ENCODE data around the gene ERMP1. TPM values are rescaled to one million over a fixed set of nuclear protein-coding genes. Genes with fewer than 3 reads are reported as not detected.
"Not testable (repeated sequence)": the region's sequence is repeated elsewhere in the genome, so short reads cannot be mapped to it uniquely, and the experiment has no call there.

ERMP1 gene
- total RNA-seq, 1 donor from 2014 or later, result 23.1 TPM

DNA sequence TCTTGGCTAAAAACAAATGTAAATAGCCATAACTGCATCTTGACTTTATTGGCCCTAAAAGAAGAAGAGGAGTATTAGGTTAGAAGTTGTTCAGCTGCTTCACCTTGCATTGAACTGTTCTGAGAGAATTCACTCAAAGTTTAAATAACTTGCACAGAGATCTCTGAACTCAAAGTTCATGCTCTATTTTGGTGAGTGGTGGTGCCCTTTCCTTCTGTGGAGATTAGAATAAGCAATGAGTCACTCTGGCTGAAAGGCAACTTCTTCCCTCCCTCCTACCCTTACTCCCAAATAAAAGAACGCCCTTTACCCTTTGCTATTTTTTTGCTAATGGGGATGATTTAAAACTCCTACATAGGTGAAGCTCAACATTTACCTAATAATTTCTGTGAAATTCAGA is 48.9 kb downstream of the ERMP1 start:
- Mint-ChIP-seq H3K9me3 (peaks cover 32% of the 10 kb centered on the region), H3K27me3 (ENCODE audit: insufficient read depth) (no peaks in the 10 kb centered on the region), H3K4me1 (ENCODE audit: low read depth) (peaks cover 47% of the 10 kb centered on the region), H3K4me3 (no peak overlapping the region), H3K36me3 (ENCODE audit: low read depth) (peaks cover 91% of the 10 kb centered on the region), H3K27ac (no peak overlapping the region)
- DNase-seq (ENCODE audit: low spot score), result no peak
- intact Hi-C loops (cut with micrococcal nuclease), result loop anchor here (10.0 kb wide), 1 partner anchor 339 kb away; no protein-coding TSS in a partner anchor

DNA sequence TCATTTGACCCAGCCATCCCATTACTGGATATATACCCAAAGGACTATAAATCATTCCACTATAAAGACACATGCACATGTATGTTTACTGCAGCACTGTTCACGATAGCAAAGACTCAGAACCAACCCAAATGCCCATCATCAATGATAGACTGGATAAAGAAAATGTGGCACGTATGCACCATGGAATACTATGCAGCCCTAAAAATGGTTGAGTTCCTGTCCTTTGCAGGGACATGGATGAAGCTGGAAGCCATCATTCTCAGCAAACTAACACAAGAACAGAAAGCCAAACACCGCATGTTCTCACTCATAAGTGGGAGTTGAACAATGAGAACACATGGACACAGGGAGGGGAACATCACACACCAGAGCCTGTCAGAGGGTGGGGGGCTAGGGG is 49.5 kb downstream of the ERMP1 start:
- not testable (repeated sequence) for DNase-seq (ENCODE audit: low spot score); H3K27me3 Mint-ChIP-seq (ENCODE audit: insufficient read depth); H3K27ac Mint-ChIP-seq; H3K4me3 Mint-ChIP-seq
- peaks cover 38% of the 10 kb centered on the region for H3K9me3 Mint-ChIP-seq
- intact Hi-C loops (cut with micrococcal nuclease), result loop anchor here (10.0 kb wide), 1 partner anchor 339 kb away; no protein-coding TSS in a partner anchor
- peaks cover 92% of the 10 kb centered on the region for H3K36me3 Mint-ChIP-seq (ENCODE audit: low read depth)
- peaks cover 42% of the 10 kb centered on the region for H3K4me1 Mint-ChIP-seq (ENCODE audit: low read depth)

DNA sequence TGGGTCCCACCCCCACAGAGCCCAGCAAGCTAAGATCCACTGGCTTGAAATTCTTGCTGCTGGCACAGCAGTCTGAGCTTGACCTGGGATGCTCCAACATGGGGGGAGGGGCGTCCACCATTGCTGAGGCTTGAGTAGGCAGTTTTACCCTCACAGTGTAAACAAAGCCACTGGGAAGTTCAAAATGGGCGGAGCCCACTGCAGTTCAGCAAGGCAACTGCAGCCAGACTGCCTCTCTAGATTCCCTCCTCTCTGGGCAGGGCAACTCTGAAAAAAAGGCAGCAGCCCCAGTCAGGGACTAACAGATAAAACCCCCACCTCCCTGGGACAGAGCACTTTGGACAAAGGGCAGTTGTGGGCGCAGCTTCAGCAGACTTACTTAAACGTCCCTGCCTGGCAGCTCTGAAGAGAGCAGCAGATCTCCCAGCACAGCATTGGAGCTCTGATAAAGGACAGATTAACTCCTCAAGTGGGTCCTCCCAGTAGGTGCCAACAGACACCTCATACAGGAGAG is 53.2 kb downstream of the ERMP1 start:
- intact Hi-C loops (cut with micrococcal nuclease), result loop anchor here (10.0 kb wide), 1 partner anchor 335 kb away; no protein-coding TSS in a partner anchor
- H3K27ac Mint-ChIP-seq; DNase-seq (ENCODE audit: low spot score); H3K27me3 Mint-ChIP-seq (ENCODE audit: insufficient read depth); H3K4me3 Mint-ChIP-seq: not testable (repeated sequence)
- Mint-ChIP-seq H3K4me1 (ENCODE audit: low read depth) (peaks cover 17% of the 10 kb centered on the region), H3K36me3 (ENCODE audit: low read depth) (peaks cover 66% of the 10 kb centered on the region), H3K9me3 (peaks cover 42% of the 10 kb centered on the region)

DNA sequence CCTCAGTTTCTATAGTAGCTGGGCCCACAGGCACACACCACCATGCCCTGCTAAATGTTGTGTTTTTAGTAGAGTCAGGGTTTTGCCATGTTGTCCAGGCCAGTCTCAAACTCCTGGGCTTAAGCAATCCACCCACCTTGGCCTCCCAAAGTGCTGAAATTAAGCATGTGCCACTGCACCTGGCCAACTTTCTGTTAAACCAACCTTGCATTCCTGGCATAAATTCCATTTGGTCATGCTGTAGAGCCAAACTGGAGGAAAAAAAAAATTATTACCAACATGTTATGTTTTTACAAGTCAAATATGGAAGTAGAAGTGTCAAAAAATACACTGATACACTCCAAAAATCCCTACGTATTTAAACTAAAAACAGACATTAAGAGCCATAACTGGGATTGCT is 54.1 kb downstream of the ERMP1 start:
- Mint-ChIP-seq H3K36me3 (ENCODE audit: low read depth) (peaks cover 63% of the 10 kb centered on the region), H3K9me3 (peaks cover 42% of the 10 kb centered on the region), H3K27ac (no peak overlapping the region), H3K27me3 (ENCODE audit: insufficient read depth) (no peaks in the 10 kb centered on the region), H3K4me3 (no peak overlapping the region), H3K4me1 (ENCODE audit: low read depth) (peaks cover 8% of the 10 kb centered on the region)
- intact Hi-C loops (cut with micrococcal nuclease), result no loop called here
- no peak for DNase-seq (ENCODE audit: low spot score)

DNA sequence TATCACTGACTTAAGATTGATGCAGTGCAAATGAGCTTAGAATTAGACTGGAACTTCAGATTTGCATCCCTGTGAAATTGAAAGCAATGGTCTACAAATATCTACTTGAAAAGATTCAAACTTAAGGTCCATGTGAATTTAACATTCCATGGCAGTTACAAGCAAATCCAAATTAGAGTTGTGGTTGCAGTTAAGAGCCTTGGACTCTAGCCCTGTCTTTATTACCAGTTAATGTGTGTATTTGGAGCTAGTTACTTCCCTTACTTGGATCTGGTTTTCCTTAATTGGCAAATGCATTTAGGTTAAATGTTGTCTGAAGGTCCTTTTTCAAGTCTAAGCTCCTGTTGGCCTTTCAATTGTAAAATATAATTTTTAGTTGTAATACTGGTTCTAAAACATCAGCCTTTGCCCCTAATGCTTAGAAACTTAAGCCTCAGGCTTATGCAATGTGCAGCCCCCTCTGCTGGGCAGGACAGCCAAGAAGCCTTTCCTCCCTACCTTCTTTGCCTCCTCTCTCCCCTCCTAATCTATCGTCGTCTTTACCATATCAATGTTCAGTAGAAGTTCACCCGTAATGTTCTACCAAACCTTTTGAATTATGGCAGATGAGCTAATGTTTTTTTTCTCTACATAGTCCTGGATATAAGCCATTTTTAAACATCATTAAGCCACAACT is 59.5 kb downstream of the ERMP1 start:
- Mint-ChIP-seq H3K36me3 (ENCODE audit: low read depth) (peaks cover 45% of the 10 kb centered on the region), H3K4me3 (no peak overlapping the region), H3K4me1 (ENCODE audit: low read depth) (peaks cover 4% of the 10 kb centered on the region), H3K27me3 (ENCODE audit: insufficient read depth) (no peaks in the 10 kb centered on the region), H3K9me3 (peaks cover 5% of the 10 kb centered on the region), H3K27ac (peak overlapping the region; percentile 58)
- no peak for DNase-seq (ENCODE audit: low spot score)
- intact Hi-C loops (cut with micrococcal nuclease), result no loop called here

DNA sequence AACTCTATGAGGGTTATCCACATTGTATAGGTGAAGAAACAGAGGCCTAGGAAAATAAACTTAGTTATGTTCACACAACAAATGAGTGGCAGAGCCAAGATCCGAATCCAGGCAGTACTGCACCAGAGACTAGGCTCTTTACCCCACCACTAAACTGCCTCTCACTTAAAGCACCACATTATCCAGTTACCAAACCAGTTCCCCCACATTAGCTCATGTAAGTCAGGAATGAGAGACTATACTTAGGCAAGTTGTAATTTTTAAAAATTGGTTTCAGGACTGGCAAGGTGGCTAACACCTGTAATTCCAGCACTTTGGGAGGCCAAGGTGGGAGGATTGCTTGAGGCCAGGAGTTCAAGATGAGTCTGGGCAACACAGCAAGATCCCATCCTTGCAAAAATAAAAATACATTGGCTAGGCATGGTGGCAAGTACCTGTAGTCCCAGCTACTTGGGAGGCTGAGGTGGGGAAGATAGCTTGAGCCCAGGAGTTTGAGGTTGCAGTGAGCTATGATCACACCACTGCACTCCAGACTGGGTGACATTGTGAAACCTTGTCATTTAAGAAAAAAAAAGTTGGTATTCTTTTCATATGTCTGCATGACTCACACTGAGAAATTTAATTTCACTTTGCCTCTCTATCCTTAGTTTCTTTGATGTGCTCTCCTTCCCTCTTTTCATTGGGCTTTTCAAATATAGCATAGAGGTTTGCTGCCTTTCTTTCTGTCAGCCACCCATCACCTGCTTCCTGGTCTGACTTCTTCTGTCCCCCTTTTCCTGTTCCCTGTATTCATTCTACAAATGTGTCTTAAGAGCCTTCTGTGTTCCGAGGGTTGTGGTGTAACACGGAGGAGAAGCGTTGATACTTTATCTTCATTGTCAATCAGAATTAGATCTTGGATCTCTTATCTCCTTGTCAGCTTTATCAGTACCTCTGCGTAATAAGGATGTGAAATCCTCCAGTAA is 64.7 kb downstream of the ERMP1 start:
- peaks cover 60% of the 10 kb centered on the region for H3K36me3 Mint-ChIP-seq (ENCODE audit: low read depth)
- DNase-seq (ENCODE audit: low spot score), result no peak
- H3K4me3 Mint-ChIP-seq, result no peak overlapping the region
- intact Hi-C loops (cut with micrococcal nuclease), result loop anchor here (2.0 to 10.0 kb wide), 2 partner anchors 19 to 313 kb away; partner anchors contain the start of gene CD274
- peaks cover 38% of the 10 kb centered on the region for H3K4me1 Mint-ChIP-seq (ENCODE audit: low read depth)
- H3K27ac Mint-ChIP-seq, result peak overlapping the region; percentile 27
- no peaks in the 10 kb centered on the region for H3K9me3 Mint-ChIP-seq
- H3K27me3 Mint-ChIP-seq (ENCODE audit: insufficient read depth), result no peaks in the 10 kb centered on the region

DNA sequence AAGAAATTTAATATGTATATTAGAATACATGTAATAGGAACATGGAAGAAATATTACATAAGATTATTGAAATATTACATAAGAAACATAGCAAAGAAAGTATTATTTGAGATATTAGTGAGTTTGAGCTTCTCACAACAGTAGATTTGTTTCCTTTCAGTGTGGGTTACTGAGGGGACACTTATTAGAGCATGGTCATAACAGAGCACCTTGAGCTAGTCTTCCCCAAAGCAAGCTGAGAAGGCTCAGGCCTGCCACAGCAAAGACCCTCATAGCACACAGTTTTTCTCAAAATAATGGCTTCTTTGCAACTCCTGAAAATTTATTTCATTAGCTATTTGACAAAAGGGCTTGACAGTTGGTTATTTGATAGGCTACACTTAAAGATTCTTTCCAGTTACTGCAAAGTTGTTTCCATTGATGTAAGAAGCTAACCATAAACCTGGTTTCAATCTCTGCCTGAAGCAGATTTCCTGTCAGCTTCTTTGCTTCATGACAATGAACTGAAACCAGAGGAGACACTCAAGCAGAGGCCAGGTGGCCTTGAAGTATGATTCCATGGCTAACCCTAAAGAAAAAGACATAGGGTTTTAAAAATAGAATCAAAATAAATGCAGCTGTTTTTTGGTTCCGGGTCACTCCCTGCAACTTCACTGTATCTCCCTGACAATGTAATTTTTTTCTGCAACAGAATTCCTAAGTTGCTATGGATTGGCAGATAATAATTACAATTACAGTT is 68.6 kb downstream of the ERMP1 start:
- H3K9me3 Mint-ChIP-seq, result no peaks in the 10 kb centered on the region
- H3K4me3 Mint-ChIP-seq, result peak overlapping the region; percentile 25
- no peak for DNase-seq (ENCODE audit: low spot score)
- peaks cover 64% of the 10 kb centered on the region for H3K36me3 Mint-ChIP-seq (ENCODE audit: low read depth)
- peaks cover 57% of the 10 kb centered on the region for H3K4me1 Mint-ChIP-seq (ENCODE audit: low read depth)
- no peaks in the 10 kb centered on the region for H3K27me3 Mint-ChIP-seq (ENCODE audit: insufficient read depth)
- H3K27ac Mint-ChIP-seq, result peak overlapping the region; percentile 27
- intact Hi-C loops (cut with micrococcal nuclease), result loop anchor here (1.0 to 10.0 kb wide), 4 partner anchors 24 to 309 kb away; partner anchors contain the start of genes CD274, ERMP1 and RIC1

DNA sequence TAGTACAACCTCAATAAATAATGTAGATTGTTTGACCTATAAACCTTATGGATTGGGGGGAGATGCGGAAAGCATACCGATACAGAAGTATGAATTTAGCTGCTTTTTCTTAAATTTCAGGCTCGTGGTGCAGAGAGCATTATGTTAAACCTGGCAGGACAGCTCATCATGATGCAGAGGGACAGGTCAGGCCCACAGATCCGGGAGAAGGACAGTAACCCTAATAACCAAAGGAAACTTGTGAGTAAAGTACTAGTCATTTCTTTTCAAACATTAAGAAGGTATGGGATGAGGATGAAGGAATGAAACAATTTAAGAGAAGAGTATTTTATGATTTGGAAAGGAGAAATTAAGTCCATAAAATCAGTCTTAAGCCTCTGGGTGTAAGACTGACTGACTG is 70.5 kb downstream of the ERMP1 start:
- H3K36me3 Mint-ChIP-seq (ENCODE audit: low read depth), result peaks cover 65% of the 10 kb centered on the region
- no peaks in the 10 kb centered on the region for H3K9me3 Mint-ChIP-seq
- H3K27me3 Mint-ChIP-seq (ENCODE audit: insufficient read depth), result no peaks in the 10 kb centered on the region
- H3K27ac Mint-ChIP-seq, result no peak overlapping the region
- DNase-seq (ENCODE audit: low spot score), result no peak
- peaks cover 46% of the 10 kb centered on the region for H3K4me1 Mint-ChIP-seq (ENCODE audit: low read depth)
- H3K4me3 Mint-ChIP-seq, result no peak overlapping the region
- intact Hi-C loops (cut with micrococcal nuclease), result loop anchor here (10.0 kb wide), 1 partner anchor 308 kb away; the partner anchor contains the start of gene CD274

DNA sequence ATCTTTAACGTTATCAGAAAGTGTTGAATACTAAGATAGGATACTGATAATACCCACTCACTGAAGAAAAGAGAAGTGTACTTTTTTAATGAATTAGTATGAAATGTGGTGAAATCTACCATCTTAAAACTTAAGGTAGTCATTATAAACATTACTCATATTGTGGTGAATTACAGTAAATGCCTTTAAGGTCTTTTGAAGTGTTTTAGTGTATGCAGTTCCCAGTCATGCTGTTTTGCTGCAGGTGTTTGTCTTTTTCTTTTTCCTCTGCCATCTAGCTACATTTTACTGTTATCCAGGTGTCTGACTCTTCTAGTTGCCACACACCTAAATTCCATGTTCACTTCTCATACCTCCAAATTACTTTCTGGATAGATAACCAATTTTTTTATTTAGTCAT is 72.6 kb downstream of the ERMP1 start:
- intact Hi-C loops (cut with micrococcal nuclease), result loop anchor here (10.0 kb wide), 1 partner anchor 306 kb away; the partner anchor contains the start of gene CD274
- H3K4me1 Mint-ChIP-seq (ENCODE audit: low read depth), result peaks cover 39% of the 10 kb centered on the region
- no peak for DNase-seq (ENCODE audit: low spot score)
- peaks cover 55% of the 10 kb centered on the region for H3K36me3 Mint-ChIP-seq (ENCODE audit: low read depth)
- H3K27ac Mint-ChIP-seq, result no peak overlapping the region
- H3K9me3 Mint-ChIP-seq, result no peaks in the 10 kb centered on the region
- no peak overlapping the region for H3K4me3 Mint-ChIP-seq
- no peaks in the 10 kb centered on the region for H3K27me3 Mint-ChIP-seq (ENCODE audit: insufficient read depth)

DNA sequence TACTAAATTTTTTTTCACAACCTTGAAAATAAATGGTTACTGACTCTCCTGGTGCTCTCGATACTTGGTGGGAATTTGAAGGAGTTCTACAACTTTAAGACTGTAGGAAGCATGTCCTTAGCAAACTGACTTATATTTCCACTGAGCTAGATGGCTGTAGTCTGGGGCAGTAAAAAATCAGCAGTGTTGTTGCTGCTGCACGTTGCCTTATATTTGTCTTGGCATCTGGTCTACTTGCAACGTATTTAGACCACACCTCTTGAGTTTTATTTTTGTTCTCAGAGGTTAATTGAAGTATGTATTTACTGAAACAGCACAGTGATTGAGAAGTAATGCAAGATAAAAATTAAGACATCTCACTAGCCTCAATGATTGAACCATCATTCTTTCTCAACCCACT is 76.3 kb downstream of the ERMP1 start:
- Mint-ChIP-seq H3K27me3 (ENCODE audit: insufficient read depth) (no peaks in the 10 kb centered on the region), H3K27ac (no peak overlapping the region), H3K4me1 (ENCODE audit: low read depth) (peaks cover 13% of the 10 kb centered on the region), H3K9me3 (no peaks in the 10 kb centered on the region), H3K4me3 (no peak overlapping the region), H3K36me3 (ENCODE audit: low read depth) (peaks cover 36% of the 10 kb centered on the region)
- no peak for DNase-seq (ENCODE audit: low spot score)
- intact Hi-C loops (cut with micrococcal nuclease), result no loop called here

DNA sequence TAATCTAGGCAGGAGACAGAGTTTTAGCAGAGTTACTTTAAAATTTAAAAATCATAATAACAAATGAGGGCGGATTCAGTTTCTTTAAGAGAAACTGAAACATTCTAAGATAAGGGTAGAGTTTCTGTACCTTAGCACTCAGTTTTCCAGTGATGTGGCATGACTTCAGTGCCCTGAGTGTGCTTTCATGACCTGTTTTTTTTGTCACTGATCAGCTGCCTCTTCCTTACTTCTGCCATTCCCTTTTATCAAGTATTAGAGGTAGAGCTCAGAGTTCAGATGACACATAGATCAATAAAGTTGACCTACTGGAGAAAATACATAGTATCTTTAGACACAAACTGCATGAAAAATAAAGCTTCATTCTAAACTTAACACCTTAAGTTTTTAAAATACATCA is 82.3 kb downstream of the ERMP1 start:
- peaks cover 23% of the 10 kb centered on the region for H3K36me3 Mint-ChIP-seq (ENCODE audit: low read depth)
- peaks cover 9% of the 10 kb centered on the region for H3K4me1 Mint-ChIP-seq (ENCODE audit: low read depth)
- no peak for DNase-seq (ENCODE audit: low spot score)
- no peaks in the 10 kb centered on the region for H3K27me3 Mint-ChIP-seq (ENCODE audit: insufficient read depth)
- no peaks in the 10 kb centered on the region for H3K9me3 Mint-ChIP-seq
- H3K27ac Mint-ChIP-seq, result no peak overlapping the region
- intact Hi-C loops (cut with micrococcal nuclease), result no loop called here
- H3K4me3 Mint-ChIP-seq, result no peak overlapping the region

DNA sequence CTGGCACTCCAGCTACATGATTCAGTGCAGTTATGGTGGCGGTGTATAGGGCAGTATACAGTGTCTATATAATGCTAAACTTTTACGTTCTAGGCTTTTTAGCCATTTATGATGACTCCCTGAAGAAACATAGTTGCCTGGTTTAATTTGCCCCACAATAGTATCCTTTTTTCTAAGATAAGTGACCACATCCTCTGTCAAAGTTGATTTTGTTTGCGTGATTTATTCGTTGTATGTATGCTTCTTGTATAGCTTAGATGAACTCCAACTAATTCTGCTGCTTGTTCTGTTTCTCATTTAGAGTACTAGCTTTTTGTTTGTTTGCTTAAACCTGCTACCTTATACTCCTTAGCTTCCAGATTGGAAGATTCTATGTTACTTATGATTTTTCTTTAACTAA is 83.6 kb downstream of the ERMP1 start:
- no peaks in the 10 kb centered on the region for H3K9me3 Mint-ChIP-seq
- intact Hi-C loops (cut with micrococcal nuclease), result no loop called here
- no peaks in the 10 kb centered on the region for H3K27me3 Mint-ChIP-seq (ENCODE audit: insufficient read depth)
- H3K4me1 Mint-ChIP-seq (ENCODE audit: low read depth), result peaks cover 9% of the 10 kb centered on the region
- DNase-seq (ENCODE audit: low spot score), result no peak
- peaks cover 27% of the 10 kb centered on the region for H3K36me3 Mint-ChIP-seq (ENCODE audit: low read depth)
- H3K4me3 Mint-ChIP-seq, result no peak overlapping the region
- H3K27ac Mint-ChIP-seq, result no peak overlapping the region

Data from activated T-helper 1 cell treated with anti-CD3 and anti-CD28 coated beads, Interleukin-12 subunit alpha, Interleukin-12 subunit beta, Interleukin-2, Interleukin-4 antibody, amounts not matched to agents 30 ng/mL and 10 ng/mL and 1 ng/mL, durations not matched to agents 14 hours and 24 hours and 36 hours (primary cell).